ENCODE measurements around the gene TAS1R2. TPM values are rescaled to one million over a fixed set of nuclear protein-coding genes. Genes with fewer than 3 reads are reported as not detected.

Gene TAS1R2
- total and polyA plus RNA-seq, 2 of the 4 experiments (the other 2 are of a cell fraction), result not detected

GRCh38 chr1:18872071-18872611, 12.7 kb upstream of the TAS1R2 start:
- intact Hi-C loops (cut with micrococcal nuclease), result no loop called here
- no peak overlapping the region for H2BK120ac ChIP-seq (ENCODE audit: low read depth, low read length)
- no peak overlapping the region for H3K4me3 ChIP-seq (ENCODE audit: insufficient read depth, low read depth, low read length)
- in situ Hi-C loops (cut with MboI; ENCODE audit: low sequenced_read_pairs), result loop anchor here (10.0 kb wide), 1 partner anchor 277 kb away; no protein-coding TSS in a partner anchor
- ATAC-seq (ENCODE audit: low read depth), result no peak
- no peak overlapping the region for H3K27ac ChIP-seq (ENCODE audit: insufficient read depth, low read length)
- dilution Hi-C loops (cut with HindIII; ENCODE audit: low sequenced_read_pairs, unreplicated experiment), result no loop called here
- H2AFZ ChIP-seq (replicated peaks; ENCODE audit: low read length, poor library complexity), result no peak overlapping the region
- no peak overlapping the region for H2BK20ac ChIP-seq (ENCODE audit: low read depth, low read length)
- no peak overlapping the region for H4K5ac ChIP-seq (ENCODE audit: low read depth, low read length)
- no peak overlapping the region for H3K9ac ChIP-seq (ENCODE audit: low read depth, low read length)
- 79% methylated on average over 5 of the region's 8 CpGs; no CpG with 5 or more reads in 1 of the 2 experiments for WGBS, 2 experiments (ENCODE audit: extremely low coverage in 2 of 2, insufficient read length in 1 of 2)
- CTCF ChIA-PET, result no interaction called here
- no peak overlapping the region for H3K14ac ChIP-seq (replicated peaks; ENCODE audit: low read depth, low read length)
- H2AK5ac ChIP-seq (ENCODE audit: low read depth, low read length), result no peak overlapping the region
- no TSS peak for BruUV-seq (replicated peaks)
- no peak overlapping the region for H3K4me2 ChIP-seq (ENCODE audit: low read depth, low read length)
- no peak overlapping the region for H4K8ac ChIP-seq (ENCODE audit: low read depth in 2 of 2, low read length in 2 of 2)
- H3K56ac ChIP-seq (ENCODE audit: extremely low read depth, insufficient read depth, low read length), result no peak overlapping the region
- no peak overlapping the region for H3K18ac ChIP-seq (ENCODE audit: low read depth, low read length)
- no peak overlapping the region for H4K91ac ChIP-seq (ENCODE audit: insufficient read depth, low read depth, low read length)
- H3K4ac ChIP-seq (ENCODE audit: low read depth, low read length), result no peak overlapping the region
- no peak for TF ChIP-seq MAZ (IDR thresholded peaks at IDR 0.05; ENCODE audit: borderline replicate concordance, low read depth, low read length)
- no peak for TF ChIP-seq RCOR1 (IDR thresholded peaks at IDR 0.05; ENCODE audit: insufficient replicate concordance, low read length)
- no peak for TF ChIP-seq MXI1 (IDR thresholded peaks at IDR 0.05; ENCODE audit: borderline replicate concordance, low read depth, low read length)
- TF ChIP-seq CTCF (conservative IDR thresholded peaks at IDR 0.05; ENCODE audit: low read depth, low read length), result no peak
- TF ChIP-seq CEBPB (IDR thresholded peaks at IDR 0.05; ENCODE audit: low read depth, low read length), result no peak
- TF ChIP-seq SMC3 (IDR thresholded peaks at IDR 0.05; ENCODE audit: low read depth, low read length), result no peak
- TF ChIP-seq RAD21 (IDR thresholded peaks at IDR 0.05; ENCODE audit: low read length), result no peak
- H3K27me3 ChIP-seq (ENCODE audit: control insufficient read depth, insufficient read depth, low read length), result peaks cover 8% of the 10 kb centered on the region; the same call in 1 of the 2 replicates
- H3K79me1 ChIP-seq (ENCODE audit: low read depth in 1 of 2, low read length in 2 of 2), result no peaks in the 10 kb centered on the region
- no peak for DNase-seq
- POLR2A ChIA-PET (ENCODE audit: unreplicated experiment), result no interaction called here
- H3K23ac ChIP-seq (ENCODE audit: low read depth, low read length), result no peak overlapping the region
- no peaks in the 10 kb centered on the region for H3K4me1 ChIP-seq (ENCODE audit: control insufficient read depth, insufficient read depth, low read length)
- H3K9me3 ChIP-seq (ENCODE audit: control insufficient read depth, insufficient read depth, low read length), result no peaks in the 10 kb centered on the region
- no peaks in the 10 kb centered on the region for H4K20me1 ChIP-seq (ENCODE audit: insufficient read depth, low read length)
- peaks cover 2% of the 10 kb centered on the region for H3K36me3 ChIP-seq (ENCODE audit: control insufficient read depth, insufficient read depth, low read length)
- peak overlapping the region; percentile 31 for H2AK9ac ChIP-seq (replicated peaks; ENCODE audit: low read depth, low read length, poor library complexity)
- H3K9me1 ChIP-seq (ENCODE audit: insufficient read depth, low read length), result no peaks in the 10 kb centered on the region
- H2BK15ac ChIP-seq (ENCODE audit: low read depth, low read length), result no peak overlapping the region
- no peak overlapping the region for H2BK5ac ChIP-seq (ENCODE audit: low read depth, low read length, poor library complexity, severe bottlenecking)
